Chondrocyte (in vitro differentiated cells): Measurements from ENCODE around the gene DGLUCY. TPM values are rescaled to one million over a fixed set of nuclear protein-coding genes. Genes with fewer than 3 reads are reported as not detected.
"Not testable (repeated sequence)": the region's sequence is repeated elsewhere in the genome, so short reads cannot be mapped to it uniquely, and the experiment has no call there.

Experiments used
- DNase-seq: peaks from one replicate; pipeline ENCODE4 v3.0.0; 2021; ENCODE audit warnings: mixed read lengths, low spot score
- H3K27ac Mint-ChIP-seq: one replicate; pipeline ENCODE4 v1.8.0; 2021; ENCODE audit warnings: mild to moderate bottlenecking, moderate library complexity, mixed read lengths; ENCODE audit not compliant: unreplicated experiment
- H3K27me3 Mint-ChIP-seq: 2 replicates; pipeline ENCODE4 v1.8.0; 2021; ENCODE audit warnings: low read depth, mixed read lengths
- H3K36me3 Mint-ChIP-seq: 2 replicates; pipeline ENCODE4 v1.8.0; 2021; ENCODE audit warnings: low read depth, mixed read lengths
- H3K4me1 Mint-ChIP-seq: 2 replicates; pipeline ENCODE4 v1.8.0; 2021; ENCODE audit warnings: low read depth, mild to moderate bottlenecking, mixed read lengths
- H3K4me3 Mint-ChIP-seq: one replicate; pipeline ENCODE4 v1.8.0; 2021; ENCODE audit warnings: mild to moderate bottlenecking, moderate library complexity, mixed read lengths; ENCODE audit not compliant: unreplicated experiment
- H3K9me3 Mint-ChIP-seq: 2 replicates; pipeline ENCODE4 v1.8.0; 2021; ENCODE audit warnings: low read depth, mixed read lengths
- total RNA-seq: library from RNA; stranded (reverse); gene quantifications from 3 replicates; pipeline ENCODE4 v1.2.1, GENCODE V29; 2021
- TF ChIP-seq, protein P1 (sequence below): fragments of 200-600 bp; sonication (generic); IDR thresholded peaks from 2 replicates; pipeline ENCODE4 v1.5.0; 2021; ENCODE audit warnings: antibody characterized with exemption, mild to moderate bottlenecking, moderate library complexity

Gene DGLUCY
- total RNA-seq, 1 donor from 2014 or later, result 9.3 TPM

GRCh38 chr14:91075553-91075952, 38.3 kb upstream of the DGLUCY start:
- H3K27ac Mint-ChIP-seq, result no peak overlapping the region
- H3K4me3 Mint-ChIP-seq, result no peak overlapping the region
- TF ChIP-seq, protein P1, sequence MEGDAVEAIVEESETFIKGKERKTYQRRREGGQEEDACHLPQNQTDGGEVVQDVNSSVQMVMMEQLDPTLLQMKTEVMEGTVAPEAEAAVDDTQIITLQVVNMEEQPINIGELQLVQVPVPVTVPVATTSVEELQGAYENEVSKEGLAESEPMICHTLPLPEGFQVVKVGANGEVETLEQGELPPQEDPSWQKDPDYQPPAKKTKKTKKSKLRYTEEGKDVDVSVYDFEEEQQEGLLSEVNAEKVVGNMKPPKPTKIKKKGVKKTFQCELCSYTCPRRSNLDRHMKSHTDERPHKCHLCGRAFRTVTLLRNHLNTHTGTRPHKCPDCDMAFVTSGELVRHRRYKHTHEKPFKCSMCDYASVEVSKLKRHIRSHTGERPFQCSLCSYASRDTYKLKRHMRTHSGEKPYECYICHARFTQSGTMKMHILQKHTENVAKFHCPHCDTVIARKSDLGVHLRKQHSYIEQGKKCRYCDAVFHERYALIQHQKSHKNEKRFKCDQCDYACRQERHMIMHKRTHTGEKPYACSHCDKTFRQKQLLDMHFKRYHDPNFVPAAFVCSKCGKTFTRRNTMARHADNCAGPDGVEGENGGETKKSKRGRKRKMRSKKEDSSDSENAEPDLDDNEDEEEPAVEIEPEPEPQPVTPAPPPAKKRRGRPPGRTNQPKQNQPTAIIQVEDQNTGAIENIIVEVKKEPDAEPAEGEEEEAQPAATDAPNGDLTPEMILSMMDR, result no peak
- H3K4me1 Mint-ChIP-seq, result no peaks in the 10 kb centered on the region
- DNase-seq, result no peak
- H3K36me3 Mint-ChIP-seq, result no peaks in the 10 kb centered on the region
- peaks cover 2% of the 10 kb centered on the region for H3K27me3 Mint-ChIP-seq
- H3K9me3 Mint-ChIP-seq, result peaks cover 2% of the 10 kb centered on the region

DNA sequence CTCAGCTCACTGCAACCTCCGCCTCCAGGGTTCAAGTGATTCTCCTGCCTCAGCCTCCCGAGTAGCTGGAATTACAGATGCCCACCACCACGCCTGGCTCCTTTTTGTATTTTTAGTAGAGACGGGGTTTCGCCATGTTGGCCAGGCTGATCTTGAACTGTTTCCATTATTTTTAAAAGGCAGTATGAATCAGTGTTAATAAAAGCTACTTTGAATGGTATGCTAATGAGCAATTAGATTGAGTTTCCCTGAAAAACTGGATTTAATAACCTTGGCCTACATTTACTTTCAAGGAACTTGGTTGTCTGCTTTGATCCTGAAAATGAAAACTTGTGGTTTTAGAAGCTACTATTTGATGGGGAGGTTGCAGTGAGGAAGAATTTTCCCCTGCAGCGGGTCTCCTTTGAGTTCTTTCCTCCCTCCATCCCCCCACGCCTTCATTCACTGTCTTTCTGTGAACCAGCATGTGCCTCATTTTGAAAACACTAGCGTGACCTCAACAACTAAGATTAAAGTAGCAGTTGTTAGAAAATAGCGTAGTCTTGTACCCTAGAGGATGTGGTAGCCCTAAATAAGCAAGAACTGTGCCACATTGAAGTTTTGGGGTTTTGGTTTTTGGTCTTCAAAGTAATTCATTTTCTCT, 35.7 kb upstream of the DGLUCY start:
- TF ChIP-seq, protein P1, result no peak

GRCh38 chr14:91080071-91080470, 33.8 kb upstream of the DGLUCY start:
- H3K4me1 Mint-ChIP-seq, result no peaks in the 10 kb centered on the region
- TF ChIP-seq, protein P1, result no peak
- H3K9me3 Mint-ChIP-seq, result no peaks in the 10 kb centered on the region
- no peaks in the 10 kb centered on the region for H3K36me3 Mint-ChIP-seq
- no peak overlapping the region for H3K27ac Mint-ChIP-seq
- peaks cover 2% of the 10 kb centered on the region for H3K27me3 Mint-ChIP-seq
- DNase-seq, result no peak
- no peak overlapping the region for H3K4me3 Mint-ChIP-seq

More for the DNA sequence above, 35.7 kb upstream of the DGLUCY start:
- Mint-ChIP-seq H3K4me1 (no peaks in the 10 kb centered on the region), H3K36me3 (no peaks in the 10 kb centered on the region), H3K9me3 (no peaks in the 10 kb centered on the region), H3K27ac (no peak overlapping the region), H3K4me3 (no peak overlapping the region), H3K27me3 (peaks cover 2% of the 10 kb centered on the region)
- no peak for DNase-seq

- H3K9me3 Mint-ChIP-seq, result no peaks in the 10 kb centered on the region
- H3K36me3 Mint-ChIP-seq, result no peaks in the 10 kb centered on the region
- peaks cover 8% of the 10 kb centered on the region for H3K27me3 Mint-ChIP-seq
- TF ChIP-seq, protein P1, result no peak
- no peaks in the 10 kb centered on the region for H3K4me1 Mint-ChIP-seq
- DNase-seq, result no peak
- no peak overlapping the region for H3K4me3 Mint-ChIP-seq
- no peak overlapping the region for H3K27ac Mint-ChIP-seq
Measured at GRCh38 chr14:91082282-91082681, 31.6 kb upstream of the DGLUCY start.

DNA sequence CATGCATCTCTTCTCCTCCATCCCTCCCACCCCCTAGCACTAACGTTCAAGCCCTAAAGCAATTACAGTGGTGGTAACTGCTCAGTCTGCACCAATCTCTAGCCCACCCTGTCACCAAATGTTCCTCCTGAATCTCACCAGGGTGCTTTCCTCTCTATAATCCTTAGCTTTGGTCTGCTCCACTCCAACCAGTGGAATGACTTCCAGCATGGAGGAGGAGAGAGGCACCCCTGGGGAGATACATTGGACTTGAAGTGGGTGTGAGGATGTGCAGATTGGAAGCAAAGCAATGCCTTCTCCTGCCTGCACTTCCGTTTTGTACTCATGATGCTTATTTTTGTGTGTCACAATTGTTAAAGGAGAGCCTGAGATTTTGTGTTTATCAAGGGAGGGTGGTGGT, 29.4 kb upstream of the DGLUCY start:
- H3K27me3 Mint-ChIP-seq, result peaks cover 19% of the 10 kb centered on the region
- no peaks in the 10 kb centered on the region for H3K4me1 Mint-ChIP-seq
- DNase-seq, result no peak
- TF ChIP-seq, protein P1, result no peak
- H3K4me3 Mint-ChIP-seq, result no peak overlapping the region
- no peaks in the 10 kb centered on the region for H3K36me3 Mint-ChIP-seq
- H3K27ac Mint-ChIP-seq, result no peak overlapping the region
- no peaks in the 10 kb centered on the region for H3K9me3 Mint-ChIP-seq

DNA sequence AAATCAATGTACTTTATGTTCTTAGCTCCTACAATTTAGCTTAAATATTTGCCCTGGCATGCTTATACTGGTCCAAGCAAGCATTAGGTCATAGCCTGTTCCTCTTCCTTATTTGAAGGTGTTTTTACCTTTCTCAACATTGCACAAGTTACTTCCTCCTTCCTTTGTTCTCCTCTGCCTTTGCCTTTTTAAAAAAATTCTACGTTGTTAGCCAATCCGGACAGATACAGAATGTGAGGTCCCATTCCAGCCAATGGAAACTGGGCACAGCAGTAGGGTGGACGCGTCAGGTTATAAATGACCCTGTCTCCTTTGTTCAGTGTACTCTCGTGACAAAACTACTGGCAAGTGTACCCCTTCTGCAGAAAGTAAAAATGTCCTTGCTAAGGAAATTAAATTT, 26.4 kb upstream of the DGLUCY start:
- H3K9me3 Mint-ChIP-seq, DNase-seq, H3K4me1 Mint-ChIP-seq, H3K4me3 Mint-ChIP-seq, H3K27ac Mint-ChIP-seq, H3K36me3 Mint-ChIP-seq: not testable (repeated sequence)
- peaks cover 33% of the 10 kb centered on the region for H3K27me3 Mint-ChIP-seq
